ENCODE results near the gene TMEM14B. TPM values are rescaled to one million over a fixed set of nuclear protein-coding genes. Genes with fewer than 3 reads are reported as not detected.

TMEM14B gene
- total RNA-seq, 2 experiments from 2014 or later = 41.8 to 44.1 TPM

DNA sequence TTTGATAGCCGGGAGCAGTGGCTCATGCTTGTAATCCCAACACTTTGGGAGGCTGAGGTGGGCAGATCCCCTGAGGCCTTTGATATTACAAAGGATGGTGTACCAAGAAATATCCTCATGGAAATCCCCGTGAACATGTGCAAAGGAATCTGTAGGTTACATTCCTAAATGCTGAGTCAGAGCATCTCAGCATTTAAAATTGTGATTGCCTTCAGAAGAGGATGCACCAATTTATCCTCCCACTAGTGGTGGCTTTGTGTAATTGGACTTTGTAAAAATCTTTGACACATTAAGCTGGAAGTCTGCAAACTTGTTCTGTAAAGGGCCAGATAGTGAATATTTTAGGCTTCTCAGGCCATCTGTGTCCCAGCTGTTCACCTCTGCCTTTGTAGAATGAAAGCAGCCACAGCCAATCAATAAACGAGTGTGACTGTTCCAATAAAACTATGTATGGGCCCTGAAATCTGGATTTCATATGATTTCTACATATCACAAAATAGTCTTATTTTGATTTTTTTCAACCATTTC is 11.8 kb downstream of the TMEM14B start:
- H3K36me3 ChIP-seq (ENCODE audit: insufficient read depth, low read length) = peaks cover 48% of the 10 kb centered on the region
- no peaks in the 10 kb centered on the region for H3K9me3 ChIP-seq (ENCODE audit: control insufficient read depth in 1 of 2, insufficient read depth in 1 of 2, low read length in 2 of 2)
- TF ChIP-seq, protein P1, sequence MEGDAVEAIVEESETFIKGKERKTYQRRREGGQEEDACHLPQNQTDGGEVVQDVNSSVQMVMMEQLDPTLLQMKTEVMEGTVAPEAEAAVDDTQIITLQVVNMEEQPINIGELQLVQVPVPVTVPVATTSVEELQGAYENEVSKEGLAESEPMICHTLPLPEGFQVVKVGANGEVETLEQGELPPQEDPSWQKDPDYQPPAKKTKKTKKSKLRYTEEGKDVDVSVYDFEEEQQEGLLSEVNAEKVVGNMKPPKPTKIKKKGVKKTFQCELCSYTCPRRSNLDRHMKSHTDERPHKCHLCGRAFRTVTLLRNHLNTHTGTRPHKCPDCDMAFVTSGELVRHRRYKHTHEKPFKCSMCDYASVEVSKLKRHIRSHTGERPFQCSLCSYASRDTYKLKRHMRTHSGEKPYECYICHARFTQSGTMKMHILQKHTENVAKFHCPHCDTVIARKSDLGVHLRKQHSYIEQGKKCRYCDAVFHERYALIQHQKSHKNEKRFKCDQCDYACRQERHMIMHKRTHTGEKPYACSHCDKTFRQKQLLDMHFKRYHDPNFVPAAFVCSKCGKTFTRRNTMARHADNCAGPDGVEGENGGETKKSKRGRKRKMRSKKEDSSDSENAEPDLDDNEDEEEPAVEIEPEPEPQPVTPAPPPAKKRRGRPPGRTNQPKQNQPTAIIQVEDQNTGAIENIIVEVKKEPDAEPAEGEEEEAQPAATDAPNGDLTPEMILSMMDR (IDR thresholded peaks at IDR 0.05) = peak; percentile 41
- Mint-ChIP-seq H3K36me3 (ENCODE audit: low read depth) (peaks cover 75% of the 10 kb centered on the region), H3K4me1 (ENCODE audit: low read depth) (peaks cover 27% of the 10 kb centered on the region), H3K27ac (peak overlapping the region; percentile 40), H3K4me3 (no peak overlapping the region), H3K27me3 (no peaks in the 10 kb centered on the region), H3K9me3 (no peaks in the 10 kb centered on the region)
- CTCF ChIA-PET = interaction anchor here (0.6 to 1.5 kb wide), 4 partner anchors 12 to 65 kb away, joined by 3 to 7 read pairs (median 4); partner anchors contain the start of genes C6orf52, PAK1IP1 and TMEM14B
- POLR2A ChIA-PET = no interaction called here
- ATAC-seq (ENCODE audit: poor library complexity) (peak; percentile 66), DNase-seq (peak in 3 of 14 experiments; percentile 36 to 55 (median 52))
- H3K4me1 ChIP-seq (ENCODE audit: insufficient read depth, low read length) = no peaks in the 10 kb centered on the region
- no peaks in the 10 kb centered on the region for H3K27me3 ChIP-seq (ENCODE audit: control insufficient read depth in 1 of 2, insufficient read depth in 2 of 2, low read length in 2 of 2)
- H3K4me3 ChIP-seq (ENCODE audit: low read length) = no peak overlapping the region
- H3K27ac ChIP-seq (ENCODE audit: low read depth in 1 of 2, low read length in 2 of 2) = no peak overlapping the region
- intact Hi-C loops (cut with DNase I, micrococcal nuclease) = loop anchor here in 1 of 2 experiments (1.0 kb wide), 1 partner anchor 249 kb away; no protein-coding TSS in a partner anchor

DNA sequence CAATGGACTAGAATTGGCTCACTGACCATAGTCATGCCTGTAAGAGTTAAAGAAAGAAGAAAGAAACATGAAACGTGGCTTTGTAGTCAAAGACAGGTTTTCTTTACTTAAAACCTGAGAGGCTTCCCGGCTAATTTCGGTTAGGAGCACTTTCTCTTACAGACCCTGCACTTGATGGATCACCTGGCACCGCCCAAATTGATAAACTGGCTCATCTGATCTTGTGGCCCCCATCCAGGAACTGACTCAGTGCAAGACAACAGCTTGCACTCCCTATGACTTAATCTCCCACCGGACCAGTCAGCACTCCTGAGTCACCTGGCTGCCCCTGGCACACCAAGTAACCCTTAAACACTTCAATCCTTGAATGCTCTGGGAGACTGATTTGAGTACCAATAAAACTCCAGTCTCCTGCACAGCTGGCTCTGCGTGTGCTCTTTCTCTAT is 12.3 kb downstream of the TMEM14B start:
- peak overlapping the region; percentile 40 for H3K27ac Mint-ChIP-seq
- H3K4me1 Mint-ChIP-seq (ENCODE audit: low read depth) = peaks cover 22% of the 10 kb centered on the region
- no peak overlapping the region for H3K4me3 Mint-ChIP-seq
- intact Hi-C loops (cut with DNase I, micrococcal nuclease) = loop anchor here in 1 of 2 experiments (1.0 kb wide), 1 partner anchor 250 kb away; no protein-coding TSS in a partner anchor
- Histone ChIP-seq H3K9me3 (ENCODE audit: control insufficient read depth in 1 of 2, insufficient read depth in 1 of 2, low read length in 2 of 2) (no peaks in the 10 kb centered on the region), H3K27ac (ENCODE audit: low read depth in 1 of 2, low read length in 2 of 2) (no peak overlapping the region), H3K4me3 (ENCODE audit: low read length) (no peak overlapping the region), H3K4me1 (ENCODE audit: insufficient read depth, low read length) (no peaks in the 10 kb centered on the region), H3K27me3 (ENCODE audit: control insufficient read depth in 1 of 2, insufficient read depth in 2 of 2, low read length in 2 of 2) (no peaks in the 10 kb centered on the region), H3K36me3 (ENCODE audit: insufficient read depth, low read length) (peaks cover 43% of the 10 kb centered on the region)
- CTCF ChIA-PET = interaction anchor here (0.6 to 1.5 kb wide), 3 partner anchors 12 to 65 kb away, joined by 3 to 7 read pairs (median 3); partner anchors contain the start of genes C6orf52, PAK1IP1 and TMEM14B
- POLR2A ChIA-PET = no interaction called here
- DNase-seq (no peak), ATAC-seq (ENCODE audit: poor library complexity) (no peak)
- no peaks in the 10 kb centered on the region for H3K27me3 Mint-ChIP-seq
- TF ChIP-seq, protein P1 (IDR thresholded peaks at IDR 0.05) = no peak
- H3K9me3 Mint-ChIP-seq = no peaks in the 10 kb centered on the region
- peaks cover 70% of the 10 kb centered on the region for H3K36me3 Mint-ChIP-seq (ENCODE audit: low read depth)

DNA sequence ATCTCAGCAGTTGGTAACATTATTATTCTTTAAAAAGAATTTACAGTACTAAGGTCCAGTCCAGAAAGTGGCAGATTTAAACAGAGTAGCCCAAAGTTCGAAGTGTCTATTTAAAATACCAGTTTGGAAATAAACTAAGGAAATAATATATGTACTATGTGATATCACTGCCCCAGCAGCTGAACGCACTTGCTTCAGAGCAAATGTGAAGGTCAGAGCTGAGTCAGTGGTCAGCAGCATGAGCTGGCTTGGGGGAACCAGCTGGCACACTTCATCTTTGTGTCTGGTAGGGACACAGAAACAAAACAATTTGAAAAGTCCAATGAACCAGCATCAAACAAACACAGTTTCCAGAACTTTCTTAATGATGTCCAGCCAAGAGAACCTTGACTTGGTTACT is 15.4 kb downstream of the TMEM14B start:
- H3K36me3 ChIP-seq (ENCODE audit: insufficient read depth, low read length) = peaks cover 18% of the 10 kb centered on the region
- no peak overlapping the region for H3K4me3 ChIP-seq (ENCODE audit: low read length)
- ChIA-PET CTCF (no interaction called here), POLR2A (no interaction called here)
- no peaks in the 10 kb centered on the region for H3K9me3 Mint-ChIP-seq
- TF ChIP-seq, protein P1 (IDR thresholded peaks at IDR 0.05) = no peak
- H3K4me3 Mint-ChIP-seq = no peak overlapping the region
- DNase-seq = no peak
- H3K4me1 Mint-ChIP-seq (ENCODE audit: low read depth) = peaks cover 17% of the 10 kb centered on the region
- no peaks in the 10 kb centered on the region for H3K27me3 ChIP-seq (ENCODE audit: control insufficient read depth in 1 of 2, insufficient read depth in 2 of 2, low read length in 2 of 2)
- intact Hi-C loops (cut with DNase I, micrococcal nuclease) = no loop called here
- no peak overlapping the region for H3K27ac Mint-ChIP-seq
- peaks cover 51% of the 10 kb centered on the region for H3K36me3 Mint-ChIP-seq (ENCODE audit: low read depth)
- no peak for ATAC-seq (ENCODE audit: poor library complexity)
- no peaks in the 10 kb centered on the region for H3K4me1 ChIP-seq (ENCODE audit: insufficient read depth, low read length)
- H3K27me3 Mint-ChIP-seq = no peaks in the 10 kb centered on the region
- no peak overlapping the region for H3K27ac ChIP-seq (ENCODE audit: low read depth in 1 of 2, low read length in 2 of 2)
- no peaks in the 10 kb centered on the region for H3K9me3 ChIP-seq (ENCODE audit: control insufficient read depth in 1 of 2, insufficient read depth in 1 of 2, low read length in 2 of 2)
